Prostate gland (tissue), 2 donors: ENCODE results near the gene STARD5. TPM values are rescaled to one million over a fixed set of nuclear protein-coding genes. Genes with fewer than 3 reads are reported as not detected.

Experiments
- DNase-seq: peaks from one replicate; pipeline ENCODE4 v3.0.0-alpha.2; 2019; ENCODE audit warnings: low spot score
- H3K27ac ChIP-seq, 2 donors: fragments of 200-600 bp; sonication (generic); 2 replicates each; pipeline ENCODE4 v1.5.1; 2017 to 2019
- H3K27me3 ChIP-seq: fragments of 200-600 bp; sonication (generic); replicated peaks from 2 replicates; pipeline ENCODE4 v1.5.1; 2019; ENCODE audit not compliant: insufficient read depth
- H3K36me3 ChIP-seq, 2 donors: fragments of 200-600 bp; sonication (generic); 1 replicate in 1 of 2; 2 replicates in 1 of 2; pipeline versions ENCODE4 v1.5.1 to v1.8.1; 2017 to 2019
- H3K4me1 ChIP-seq: fragments of 200-600 bp; sonication (generic); replicated peaks from 2 replicates; pipeline ENCODE4 v1.5.1; 2019
- H3K4me3 ChIP-seq, 2 donors: fragments of 200-600 bp; sonication (generic); 2 replicates each; pipeline ENCODE4 v1.5.1; 2017 to 2019
- H3K9me3 ChIP-seq: fragments of 200-600 bp; sonication (generic); 2 replicates; pipeline ENCODE4 v1.5.1; 2017
- POLR2A ChIP-seq: fragments of 450-650 bp; IDR thresholded peaks from one replicate; pipeline ENCODE4 v1.6.1; 2016; ENCODE audit warnings: antibody characterized with exemption, mild to moderate bottlenecking
- POLR2AphosphoS5 ChIP-seq: sonication (generic); formaldehyde crosslinking; IDR thresholded peaks from one replicate; pipeline ENCODE4 v1.6.1; 2017; ENCODE audit warnings: antibody characterized with exemption
- WGBS: methylation state at CpG from one replicate; pipeline ENCODE4 v1.1.5; 2018; 5-methylcytosine and 5-hydroxymethylcytosine counted together
- intact Hi-C: fragments of 100-400 bp; cut with DNase I; formaldehyde crosslinking; loops from one replicate; pipeline ENCODE4 v1.14.2; 2022
- total RNA-seq, 2 donors: library from RNA; depleted of rRNA; stranded (reverse); fragments of >200 nt; gene quantifications; one replicate each; pipeline ENCODE4 v1.1.0, GENCODE V29; 2016
- TF ChIP-seq, protein P1 (sequence below), 4 experiments: fragments of 200-600 bp in 2 of 4; fragments of 450-650 bp in 2 of 4; sonication (generic) in 2 of 4; IDR thresholded peaks; 1 replicate in 3 of 4; 2 replicates in 1 of 4; pipeline ENCODE4 v1.5.1; 2016 to 2019; ENCODE audit warnings: antibody characterized with exemption in 4 of 4, mild to moderate bottlenecking in 2 of 4, moderate library complexity in 2 of 4

Gene STARD5
- total RNA-seq, 2 donors from 2014 or later, result 19.6 to 23.2 TPM

DNA sequence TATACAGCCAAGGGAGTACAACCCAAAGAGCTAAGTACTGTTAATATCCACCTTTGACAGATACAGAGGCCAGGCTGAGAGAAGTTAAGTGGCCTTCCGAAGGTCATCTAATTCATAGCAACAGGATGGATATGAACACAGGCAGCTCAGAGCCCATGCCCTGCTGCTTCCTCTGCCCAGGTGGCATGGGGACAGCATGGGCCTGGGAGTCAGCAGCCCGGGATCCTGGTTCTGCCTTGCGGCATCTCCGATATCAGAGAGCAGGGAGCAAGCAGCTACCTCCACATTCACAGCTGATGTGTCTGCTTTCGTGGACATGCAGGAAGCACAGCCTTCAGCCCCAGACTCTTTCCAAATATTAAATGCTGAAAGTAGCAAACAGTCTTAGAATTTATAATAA, 55.6 kb downstream of the STARD5 start:
- Histone ChIP-seq H3K4me1 (no peaks in the 10 kb centered on the region), H3K36me3 (no peaks in the 10 kb centered on the region), H3K27ac (no peak overlapping the region), H3K9me3 (no peaks in the 10 kb centered on the region), H3K4me3 (no peak overlapping the region), H3K27me3 (no peaks in the 10 kb centered on the region)
- no peak for DNase-seq
- intact Hi-C loops, result loop anchor here (5.0 kb wide), 1 partner anchor 291 kb away; no protein-coding TSS in a partner anchor
- WGBS, result 93% methylated on average over 5 of the region's 5 CpGs
- TF ChIP-seq POLR2AphosphoS5, result no peak
- no peak for TF ChIP-seq POLR2A
- TF ChIP-seq, protein P1, sequence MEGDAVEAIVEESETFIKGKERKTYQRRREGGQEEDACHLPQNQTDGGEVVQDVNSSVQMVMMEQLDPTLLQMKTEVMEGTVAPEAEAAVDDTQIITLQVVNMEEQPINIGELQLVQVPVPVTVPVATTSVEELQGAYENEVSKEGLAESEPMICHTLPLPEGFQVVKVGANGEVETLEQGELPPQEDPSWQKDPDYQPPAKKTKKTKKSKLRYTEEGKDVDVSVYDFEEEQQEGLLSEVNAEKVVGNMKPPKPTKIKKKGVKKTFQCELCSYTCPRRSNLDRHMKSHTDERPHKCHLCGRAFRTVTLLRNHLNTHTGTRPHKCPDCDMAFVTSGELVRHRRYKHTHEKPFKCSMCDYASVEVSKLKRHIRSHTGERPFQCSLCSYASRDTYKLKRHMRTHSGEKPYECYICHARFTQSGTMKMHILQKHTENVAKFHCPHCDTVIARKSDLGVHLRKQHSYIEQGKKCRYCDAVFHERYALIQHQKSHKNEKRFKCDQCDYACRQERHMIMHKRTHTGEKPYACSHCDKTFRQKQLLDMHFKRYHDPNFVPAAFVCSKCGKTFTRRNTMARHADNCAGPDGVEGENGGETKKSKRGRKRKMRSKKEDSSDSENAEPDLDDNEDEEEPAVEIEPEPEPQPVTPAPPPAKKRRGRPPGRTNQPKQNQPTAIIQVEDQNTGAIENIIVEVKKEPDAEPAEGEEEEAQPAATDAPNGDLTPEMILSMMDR (IDR thresholded peaks at IDR 0.05), result no peak

DNA sequence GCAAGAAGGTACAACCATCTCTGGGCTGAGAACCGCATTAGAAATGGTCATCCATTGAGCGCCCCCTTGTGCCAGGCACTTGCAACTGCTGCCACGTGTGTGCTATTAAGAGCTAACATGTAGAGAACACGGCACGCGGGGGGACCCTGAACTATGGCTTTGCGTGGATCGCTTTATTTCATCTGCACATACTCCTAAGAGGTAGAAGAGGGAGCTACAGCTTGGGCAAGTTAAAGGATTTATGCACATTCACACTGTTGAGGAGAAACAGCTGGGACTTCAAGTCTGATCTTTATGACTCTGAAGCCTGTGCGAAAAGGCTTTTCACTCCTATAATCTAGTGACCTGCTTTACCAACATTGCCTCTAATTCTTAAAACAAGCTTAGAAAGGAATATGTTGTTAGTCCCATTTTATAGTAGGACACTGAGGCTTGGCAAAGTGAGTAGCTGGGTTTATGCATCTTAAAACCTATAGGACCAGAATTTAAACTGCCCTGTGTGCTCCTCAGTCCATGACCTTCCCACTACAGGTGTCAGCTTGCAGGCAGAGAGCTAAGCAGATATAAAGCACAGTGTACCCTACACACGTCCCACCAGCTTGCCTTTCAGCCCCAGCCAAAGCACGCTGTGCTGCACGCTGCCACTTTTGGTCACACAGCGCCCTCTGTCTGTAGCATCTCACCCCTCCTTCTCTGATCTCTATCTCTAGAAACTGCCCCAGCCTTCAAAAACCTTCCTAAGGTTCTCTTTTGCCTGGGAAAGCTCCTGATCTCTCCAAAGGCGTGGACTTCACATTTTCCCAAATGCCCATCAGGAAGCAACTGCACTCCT, 57.8 kb downstream of the STARD5 start:
- intact Hi-C loops, result loop anchor here (2.0 to 5.0 kb wide), 3 partner anchors 111 to 289 kb away; no protein-coding TSS in a partner anchor
- Histone ChIP-seq H3K27ac (no peak overlapping the region), H3K36me3 (no peaks in the 10 kb centered on the region), H3K4me1 (no peaks in the 10 kb centered on the region), H3K27me3 (peaks cover 4% of the 10 kb centered on the region), H3K9me3 (no peaks in the 10 kb centered on the region), H3K4me3 (no peak overlapping the region)
- no peak for TF ChIP-seq POLR2A
- peak; percentile 26 for TF ChIP-seq POLR2AphosphoS5
- TF ChIP-seq, protein P1 (IDR thresholded peaks at IDR 0.05), result peak; percentile 64 to 85 (median 78)
- 10% methylated on average over 14 of the region's 14 CpGs for WGBS
- DNase-seq, result peak; percentile 71

GRCh38 chr15:81265256-81265943, 58.5 kb downstream of the STARD5 start:
- Histone ChIP-seq H3K4me1 (no peaks in the 10 kb centered on the region), H3K36me3 (no peaks in the 10 kb centered on the region), H3K27ac (no peak overlapping the region), H3K27me3 (peaks cover 4% of the 10 kb centered on the region), H3K9me3 (no peaks in the 10 kb centered on the region), H3K4me3 (no peak overlapping the region)
- intact Hi-C loops, result loop anchor here (2.0 to 5.0 kb wide), 2 partner anchors 159 to 288 kb away; no protein-coding TSS in a partner anchor
- WGBS, result 62% methylated on average over 12 of the region's 12 CpGs
- TF ChIP-seq, protein P1 (IDR thresholded peaks at IDR 0.05), result no peak
- TF ChIP-seq POLR2A (no peak), POLR2AphosphoS5 (no peak)
- no peak for DNase-seq

DNA sequence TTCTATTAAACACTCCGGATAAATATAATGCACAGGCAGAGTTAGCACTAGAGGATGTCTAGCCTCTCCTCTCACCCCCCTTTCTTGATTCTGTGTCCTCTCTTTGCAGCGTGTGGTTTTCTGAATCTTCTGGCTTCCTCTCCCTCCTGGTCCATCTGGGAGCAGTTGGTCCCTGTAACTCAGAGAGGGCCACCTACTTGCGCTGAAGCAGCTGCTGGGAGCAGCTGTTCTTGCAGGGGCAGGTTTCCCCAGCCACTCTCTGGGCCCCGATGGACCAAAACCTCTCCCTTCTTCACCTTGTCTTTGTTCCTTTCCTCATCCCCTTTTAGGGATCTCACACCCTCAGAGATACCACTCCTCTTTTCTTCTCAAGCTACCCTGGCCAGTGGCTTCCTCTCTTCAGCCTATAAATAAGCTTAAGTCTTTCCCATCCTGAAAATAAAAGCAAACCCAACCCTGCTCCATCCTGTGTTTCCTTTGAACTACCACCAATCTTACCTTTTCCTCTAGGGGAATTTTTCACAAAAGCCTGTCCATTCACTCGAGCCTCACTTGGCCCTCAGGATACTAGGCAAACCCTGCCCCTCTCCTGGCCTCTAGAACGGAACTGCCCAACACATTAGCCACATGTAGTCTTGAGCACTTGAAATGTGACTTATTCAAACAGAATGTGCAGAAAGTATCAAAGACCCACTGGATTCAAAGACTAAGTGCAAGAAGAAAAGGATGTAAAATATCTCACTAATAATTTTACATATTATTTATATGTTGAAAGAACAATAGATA, 59.7 kb downstream of the STARD5 start:
- DNase-seq, result no peak
- intact Hi-C loops, result loop anchor here (2.0 kb wide), 1 partner anchor 157 kb away; no protein-coding TSS in a partner anchor
- 86% methylated on average over 6 of the region's 6 CpGs for WGBS

DNA sequence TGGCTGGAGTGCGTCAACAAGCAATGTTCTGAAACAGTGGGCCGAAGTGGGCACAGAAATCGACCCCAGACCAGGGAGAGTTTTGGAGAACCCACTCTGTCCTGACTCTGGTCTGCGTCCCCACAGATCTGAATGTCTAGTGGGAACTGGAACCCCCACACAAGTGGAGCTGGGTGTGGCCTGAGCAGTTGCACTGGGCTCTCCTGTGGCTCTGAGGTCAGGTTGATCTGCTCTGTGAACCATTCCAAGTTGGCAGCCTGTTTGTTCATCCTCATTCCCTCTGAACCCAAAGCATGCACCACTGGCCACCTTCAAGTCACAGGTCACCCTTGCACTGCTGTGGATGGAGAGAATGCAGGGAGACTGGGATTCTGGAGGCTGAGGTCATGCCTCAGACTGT, 60.5 kb downstream of the STARD5 start:
- DNase-seq, result no peak
- TF ChIP-seq POLR2A (no peak), POLR2AphosphoS5 (no peak)
- TF ChIP-seq, protein P1 (IDR thresholded peaks at IDR 0.05), result no peak
- WGBS, result 94% methylated on average over 3 of the region's 4 CpGs
- no peaks in the 10 kb centered on the region for H3K4me1 ChIP-seq
- H3K27me3 ChIP-seq, result peaks cover 4% of the 10 kb centered on the region
- H3K4me3 ChIP-seq, result no peak overlapping the region
- no peaks in the 10 kb centered on the region for H3K36me3 ChIP-seq
- no peaks in the 10 kb centered on the region for H3K9me3 ChIP-seq
- intact Hi-C loops, result no loop called here
- no peak overlapping the region for H3K27ac ChIP-seq

More for the DNA sequence above, 59.7 kb downstream of the STARD5 start:
- no peak for TF ChIP-seq POLR2AphosphoS5
- Histone ChIP-seq H3K27ac (no peak overlapping the region), H3K9me3 (no peaks in the 10 kb centered on the region), H3K27me3 (peaks cover 4% of the 10 kb centered on the region), H3K4me1 (no peaks in the 10 kb centered on the region), H3K36me3 (no peaks in the 10 kb centered on the region), H3K4me3 (no peak overlapping the region)
